ENCODE measurements around the gene POLD2.

Gene POLD2

DNA sequence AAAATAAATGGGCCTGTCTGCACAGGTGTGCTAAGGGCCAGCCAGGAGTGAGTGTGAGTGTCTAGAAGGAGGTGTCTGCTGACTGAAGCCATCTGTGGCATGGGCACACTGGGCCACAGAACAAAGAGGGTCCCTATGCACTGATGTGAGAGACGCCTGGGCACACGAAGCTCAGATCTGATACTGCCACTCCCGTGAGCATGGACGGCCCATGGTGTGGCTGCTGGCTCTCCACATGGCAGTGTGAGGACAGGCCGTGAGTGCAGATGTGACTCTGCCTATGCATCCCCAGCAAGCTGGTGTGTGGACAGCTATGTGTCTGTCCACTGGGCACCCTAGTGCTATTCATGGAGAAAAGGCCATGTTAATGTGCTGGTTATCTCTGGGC, 30.6 kb upstream of the POLD2 start:
- DNase-seq (ENCODE audit: low read depth, low spot score), result no peak
- CTCF ChIA-PET, result interaction anchor here (1.4 kb wide), 1 partner anchor 11 kb away, joined by 6 read pairs; no protein-coding TSS in a partner anchor
- POLR2A ChIA-PET, result no interaction called here
- no peak overlapping the region for H3K4me3 ChIP-seq (ENCODE audit: low read depth, low read length)
- no peak for TF ChIP-seq CTCF (IDR thresholded peaks at IDR 0.05; ENCODE audit: insufficient read depth, low read length, missing control alignments)

GRCh38 chr7:44152971-44153947, 29.9 kb upstream of the POLD2 start:
- ChIA-PET CTCF (interaction anchor here (1.4 kb wide), 1 partner anchor 12 kb away, joined by 6 read pairs; no protein-coding TSS in a partner anchor), POLR2A (no interaction called here)
- TF ChIP-seq CTCF (IDR thresholded peaks at IDR 0.05; ENCODE audit: insufficient read depth, low read length, missing control alignments), result no peak
- H3K4me3 ChIP-seq (ENCODE audit: low read depth, low read length), result no peak overlapping the region
- DNase-seq (ENCODE audit: low read depth, low spot score), result no peak

GRCh38 chr7:44151956-44152355, 28.6 kb upstream of the POLD2 start:
- CTCF ChIA-PET, result no interaction called here
- no peak for TF ChIP-seq CTCF (IDR thresholded peaks at IDR 0.05; ENCODE audit: insufficient read depth, low read length, missing control alignments)
- POLR2A ChIA-PET, result no interaction called here
- H3K4me3 ChIP-seq (ENCODE audit: low read depth, low read length), result no peak overlapping the region
- no peak for DNase-seq (ENCODE audit: low read depth, low spot score)

DNA sequence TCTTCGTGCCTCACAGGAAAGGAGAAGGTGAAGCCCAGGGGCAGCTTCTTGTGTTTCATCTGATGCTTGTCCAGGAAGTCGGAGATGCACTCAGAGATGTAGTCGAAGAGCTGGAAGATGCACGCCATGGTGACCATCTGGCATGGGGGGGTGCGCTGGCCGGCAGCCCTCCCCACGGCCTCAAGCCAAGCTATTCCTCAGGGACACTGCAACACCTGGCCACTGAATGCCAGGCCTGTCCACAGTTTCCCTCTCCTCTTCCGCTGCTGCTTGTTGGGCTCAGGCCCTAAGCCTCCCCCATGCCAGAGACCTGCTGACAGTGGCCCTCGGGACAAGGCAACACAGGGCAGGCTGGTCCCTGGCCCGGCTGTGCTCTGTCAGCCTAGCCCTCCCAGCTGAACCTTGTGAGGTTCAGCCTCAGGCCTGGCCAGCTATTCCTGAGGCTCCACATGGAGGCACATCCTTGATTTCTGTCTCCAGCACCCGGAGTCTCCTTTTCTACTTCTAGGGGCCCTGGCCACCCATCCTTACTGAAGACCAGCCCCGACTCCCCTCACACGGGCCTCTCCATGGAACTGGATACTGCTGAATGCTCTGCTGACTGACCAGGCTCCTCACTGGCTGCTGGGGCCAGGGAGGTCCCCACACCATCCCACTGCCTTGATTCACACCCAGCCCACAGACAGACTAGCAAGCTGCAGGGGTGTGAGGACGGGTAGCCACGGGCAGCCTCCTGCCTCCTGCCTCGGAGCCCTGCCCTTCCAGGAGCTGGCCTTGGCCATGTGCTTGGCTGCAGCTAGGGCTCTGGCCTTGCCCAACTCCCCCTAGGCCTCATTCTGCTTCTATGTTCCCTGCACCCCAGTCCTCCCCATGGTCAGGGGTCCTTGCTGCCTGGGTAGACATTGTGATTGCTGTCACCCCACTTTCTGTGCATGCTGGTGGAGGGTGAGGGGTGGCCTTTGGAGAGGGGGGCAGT, 27.9 kb upstream of the POLD2 start:
- CTCF ChIA-PET, result interaction anchor here (1.2 kb wide), 1 partner anchor 10 kb away, joined by 4 read pairs; no protein-coding TSS in a partner anchor
- no peak for DNase-seq (ENCODE audit: low read depth, low spot score)
- H3K4me3 ChIP-seq (ENCODE audit: low read depth, low read length), result no peak overlapping the region
- POLR2A ChIA-PET, result interaction anchor here (1.4 kb wide), 1 partner anchor 12 kb away, joined by 4 read pairs; no protein-coding TSS in a partner anchor
- no peak for TF ChIP-seq CTCF (IDR thresholded peaks at IDR 0.05; ENCODE audit: insufficient read depth, low read length, missing control alignments)

DNA sequence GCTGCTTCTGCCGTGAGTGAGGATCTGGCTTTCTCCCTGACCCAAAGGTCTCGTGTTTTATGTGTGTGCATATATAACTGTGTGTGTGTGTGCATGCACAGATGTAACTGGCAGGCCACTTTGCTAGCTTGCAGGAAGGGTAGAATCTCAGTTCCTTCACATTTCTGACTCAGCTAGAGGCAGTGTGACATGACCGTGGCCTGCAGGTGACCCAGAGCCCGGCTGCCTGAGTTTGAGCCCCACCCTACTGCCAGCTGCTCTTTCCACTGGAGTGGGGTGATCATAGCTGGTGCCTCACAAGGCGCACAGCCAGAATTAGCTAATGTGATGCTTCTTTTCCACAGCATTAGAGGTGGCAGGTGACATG, 27.1 kb upstream of the POLD2 start:
- TF ChIP-seq CTCF (IDR thresholded peaks at IDR 0.05; ENCODE audit: insufficient read depth, low read length, missing control alignments), result no peak
- no peak for DNase-seq (ENCODE audit: low read depth, low spot score)
- no peak overlapping the region for H3K4me3 ChIP-seq (ENCODE audit: low read depth, low read length)
- CTCF ChIA-PET, result interaction anchor here (1.2 kb wide), 1 partner anchor 11 kb away, joined by 4 read pairs; no protein-coding TSS in a partner anchor
- POLR2A ChIA-PET, result interaction anchor here (1.4 kb wide), 1 partner anchor 13 kb away, joined by 4 read pairs; no protein-coding TSS in a partner anchor

Measured in AG04449 (cell line).